Subcutaneous abdominal adipose tissue (tissue), 5 donors: ENCODE results near the gene UMAD1.

Source experiments
- H3K27ac ChIP-seq: one replicate; pipeline ENCODE4 v1.7.0; 2013; ENCODE audit warnings: low read depth, mild to moderate bottlenecking, inconsistent platforms, low read length, moderate library complexity
- H3K27me3 ChIP-seq, 5 donors: one replicate each; pipeline ENCODE4 v1.7.0; 2013; ENCODE audit warnings: low read length in 5 of 5, inconsistent platforms in 1 of 5; ENCODE audit not compliant: control insufficient read depth in 5 of 5, insufficient read depth in 4 of 5
- H3K36me3 ChIP-seq, 5 donors: one replicate each; pipeline ENCODE4 v1.7.0; 2013; ENCODE audit warnings: low read length in 5 of 5; ENCODE audit not compliant: control insufficient read depth in 5 of 5, insufficient read depth in 5 of 5
- H3K4me1 ChIP-seq, 5 donors: one replicate each; pipeline ENCODE4 v1.7.0; 2013; ENCODE audit warnings: low read length in 5 of 5, mild to moderate bottlenecking in 3 of 5, moderate library complexity in 1 of 5; ENCODE audit not compliant: control insufficient read depth in 5 of 5, insufficient read depth in 5 of 5
- H3K4me3 ChIP-seq, 5 donors: one replicate each; pipeline ENCODE4 v1.7.0; 2013; ENCODE audit warnings: low read length in 5 of 5, low read depth in 1 of 5
- H3K9ac ChIP-seq, 5 donors: one replicate each; pipeline ENCODE4 v1.7.0; 2013; ENCODE audit warnings: low read length in 5 of 5, mild to moderate bottlenecking in 4 of 5, moderate library complexity in 3 of 5
- H3K9me3 ChIP-seq, 5 donors: one replicate each; pipeline ENCODE4 v1.7.0; 2013; ENCODE audit warnings: low read length in 5 of 5; ENCODE audit not compliant: control insufficient read depth in 5 of 5
- donor health status: healthy.
- donor health status: healthy.
- donor health status: healthy.
- donor health status: healthy.
- donor health status: healthy.

UMAD1 gene

DNA sequence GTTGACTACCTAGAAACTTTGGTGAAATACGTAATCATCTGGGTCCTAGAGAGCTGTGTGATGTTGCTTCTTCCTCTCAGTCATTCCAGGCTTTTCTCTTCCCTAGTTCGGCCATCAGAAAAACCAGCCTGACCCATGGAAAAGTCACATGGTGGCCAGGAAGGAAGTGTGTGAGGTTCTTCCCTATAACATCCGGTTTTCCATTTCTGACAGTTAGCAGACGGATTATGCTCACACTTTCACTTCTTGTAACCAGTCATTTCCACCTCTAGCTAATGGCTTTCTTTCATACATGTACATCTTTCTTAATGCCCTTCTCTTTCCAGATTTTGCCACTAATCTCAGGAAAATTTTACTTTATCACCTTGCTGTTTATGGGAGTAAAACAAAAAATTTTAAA is 218.0 kb downstream of the UMAD1 start:
- H3K9ac ChIP-seq = peak overlapping the region in 1 of 5 donors; percentile 35
- peak overlapping the region; percentile 16 for H3K27ac ChIP-seq
- H3K4me3 ChIP-seq = peak overlapping the region in 1 of 5 donors; percentile 39
- no peaks in the 10 kb centered on the region for H3K27me3 ChIP-seq
- H3K36me3 ChIP-seq = no peaks in the 10 kb centered on the region
- H3K9me3 ChIP-seq = peaks cover 0 to 11% (median 4%) of the 10 kb centered on the region in 5 donors
- H3K4me1 ChIP-seq = peaks cover 0 to 5% (median 0%) of the 10 kb centered on the region in 5 donors

DNA sequence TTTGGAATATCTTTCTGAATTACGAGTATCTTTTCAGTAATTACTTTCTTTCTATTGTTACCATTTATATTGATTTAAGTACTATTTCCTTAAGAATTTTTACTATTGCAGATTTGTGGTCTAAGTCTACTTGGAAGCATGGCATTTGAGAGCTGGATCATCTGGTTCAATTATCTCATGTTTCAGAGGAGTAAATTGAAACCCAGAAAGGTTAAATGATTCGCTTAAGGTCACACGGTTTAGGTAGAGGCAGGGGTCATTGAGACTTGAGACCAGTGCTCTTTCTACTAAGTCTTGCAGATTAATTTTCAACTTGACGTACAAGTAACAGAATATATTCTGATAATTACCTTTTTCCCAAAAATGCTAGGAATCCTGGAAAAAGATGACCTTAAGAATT is 218.9 kb downstream of the UMAD1 start:
- Histone ChIP-seq H3K4me3 (no peak overlapping the region), H3K27me3 (no peaks in the 10 kb centered on the region), H3K9me3 (peaks cover 0 to 11% (median 4%) of the 10 kb centered on the region in 5 donors), H3K9ac (no peak overlapping the region), H3K4me1 (peaks cover 0 to 5% (median 0%) of the 10 kb centered on the region in 5 donors), H3K27ac (no peak overlapping the region), H3K36me3 (no peaks in the 10 kb centered on the region)

DNA sequence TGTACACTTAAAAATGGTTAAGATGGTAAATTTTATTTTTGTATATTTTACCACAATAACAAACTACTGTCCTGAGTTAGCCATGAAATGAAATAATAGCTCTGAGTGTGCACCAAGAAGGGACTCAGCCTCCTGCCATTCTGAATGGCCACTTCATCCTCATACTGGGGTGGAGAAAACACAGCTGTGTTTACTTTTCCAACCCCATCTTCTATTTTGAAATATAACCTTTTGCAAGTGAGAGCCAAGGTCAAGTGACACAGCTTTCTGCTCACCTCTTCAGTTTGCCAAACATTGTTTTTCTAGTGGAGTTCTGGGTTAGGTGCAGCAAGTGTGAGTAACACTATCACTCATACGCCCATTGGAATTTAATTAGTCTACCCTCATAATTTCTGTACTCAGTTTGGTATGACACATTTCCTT is 220.7 kb downstream of the UMAD1 start:
- Histone ChIP-seq H3K36me3 (no peaks in the 10 kb centered on the region), H3K27ac (no peak overlapping the region), H3K4me1 (peaks cover 0 to 5% (median 0%) of the 10 kb centered on the region in 5 donors), H3K4me3 (no peak overlapping the region), H3K9me3 (no peaks in the 10 kb centered on the region), H3K9ac (no peak overlapping the region), H3K27me3 (no peaks in the 10 kb centered on the region)

DNA sequence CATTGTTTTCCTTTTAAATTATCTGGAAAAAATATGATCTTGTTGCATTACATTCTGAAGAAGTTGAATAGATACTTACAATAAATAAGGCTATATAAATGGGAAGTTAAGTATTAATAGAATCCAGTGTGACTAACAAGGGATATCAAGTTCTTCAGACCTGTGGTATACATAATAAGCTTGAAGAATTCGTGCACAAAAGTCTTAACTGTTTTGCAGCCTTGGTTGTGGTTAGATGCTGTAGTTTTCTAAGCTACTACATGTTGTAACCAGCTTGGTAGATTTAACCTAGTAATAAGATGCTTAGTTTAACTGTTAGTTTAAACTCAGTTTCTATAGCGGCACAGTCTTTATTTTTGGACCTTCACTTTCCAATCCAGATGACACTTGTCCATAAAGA is 221.8 kb downstream of the UMAD1 start:
- Histone ChIP-seq H3K4me3 (no peak overlapping the region), H3K4me1 (peaks cover 0 to 5% (median 0%) of the 10 kb centered on the region in 5 donors), H3K9me3 (no peaks in the 10 kb centered on the region), H3K27ac (no peak overlapping the region), H3K9ac (no peak overlapping the region), H3K36me3 (no peaks in the 10 kb centered on the region), H3K27me3 (no peaks in the 10 kb centered on the region)

DNA sequence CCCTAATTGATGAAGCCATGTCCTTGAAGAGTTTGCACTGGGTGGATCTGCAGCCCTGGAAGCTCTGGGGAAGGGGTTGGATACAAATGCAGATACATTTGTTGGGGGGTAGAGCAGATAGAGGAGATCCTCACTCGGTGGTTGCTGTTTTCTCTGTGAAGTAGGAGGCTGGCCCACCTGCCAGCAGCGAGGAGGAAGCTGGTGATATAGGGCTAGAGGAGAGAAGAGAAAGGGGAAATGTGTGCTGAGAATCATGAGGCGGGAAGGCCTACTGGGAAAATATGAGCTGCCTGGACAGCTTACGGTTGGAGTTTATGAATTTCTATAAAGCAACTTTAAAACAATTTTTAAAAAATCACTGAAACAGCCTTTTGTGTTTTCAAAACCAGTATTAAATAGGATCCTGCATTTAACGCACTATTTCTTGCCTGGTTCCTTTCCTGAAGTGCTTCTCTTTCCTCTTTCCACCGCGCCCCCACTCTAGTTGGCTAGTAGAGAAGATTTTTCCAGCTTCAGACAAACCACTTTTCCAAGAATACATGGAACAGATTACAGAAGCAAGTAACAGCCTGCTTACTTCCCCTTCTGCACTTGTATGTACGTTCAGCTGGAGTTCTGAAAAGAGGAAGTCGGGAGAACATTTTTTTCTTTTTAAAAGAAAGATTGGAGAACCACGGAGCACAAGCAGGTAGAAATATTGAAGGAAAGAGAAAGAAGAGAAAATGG is 227.5 kb downstream of the UMAD1 start:
- H3K9me3 ChIP-seq = no peaks in the 10 kb centered on the region
- no peaks in the 10 kb centered on the region for H3K27me3 ChIP-seq
- no peak overlapping the region for H3K27ac ChIP-seq
- no peak overlapping the region for H3K9ac ChIP-seq
- peaks cover 0 to 10% (median 3%) of the 10 kb centered on the region in 5 donors for H3K4me1 ChIP-seq
- no peaks in the 10 kb centered on the region for H3K36me3 ChIP-seq
- no peak overlapping the region for H3K4me3 ChIP-seq

DNA sequence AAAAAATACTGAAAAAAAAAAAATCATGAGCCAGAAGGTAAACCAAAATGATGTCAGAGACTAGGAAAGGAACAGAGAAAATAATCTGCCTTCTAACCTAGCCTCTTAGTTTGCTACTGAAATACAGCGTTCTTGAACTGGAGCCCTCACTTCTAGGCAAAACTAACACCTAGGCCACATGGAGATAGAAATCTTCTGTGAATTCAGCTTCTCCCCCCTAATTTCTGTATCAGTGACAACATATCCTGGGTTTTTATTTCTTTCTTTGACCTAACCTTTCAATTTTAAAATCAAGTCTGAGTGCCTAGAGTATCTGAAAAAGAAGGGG is 228.0 kb downstream of the UMAD1 start:
- Histone ChIP-seq H3K36me3 (no peaks in the 10 kb centered on the region), H3K27ac (no peak overlapping the region), H3K4me3 (no peak overlapping the region), H3K9ac (no peak overlapping the region), H3K9me3 (no peaks in the 10 kb centered on the region), H3K27me3 (no peaks in the 10 kb centered on the region), H3K4me1 (peaks cover 0 to 10% (median 3%) of the 10 kb centered on the region in 5 donors)

DNA sequence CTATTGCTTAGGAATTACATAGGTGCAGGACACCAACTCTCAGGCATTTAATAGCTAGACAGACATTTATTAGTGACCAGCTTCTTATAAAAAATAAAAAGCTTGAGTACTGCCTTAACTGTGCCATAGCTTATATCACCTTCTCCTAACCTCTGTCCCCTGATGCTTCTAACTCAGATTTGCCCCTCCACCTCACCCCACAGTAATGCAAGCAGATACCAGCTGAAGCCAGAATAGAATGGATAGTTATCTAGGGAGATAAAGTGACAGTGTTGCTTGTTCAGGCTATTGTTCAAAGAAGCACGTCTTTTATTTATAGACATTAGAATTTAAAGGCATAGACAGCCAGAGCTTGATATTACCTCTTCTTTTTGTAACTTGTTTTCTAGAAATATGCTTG is 228.5 kb downstream of the UMAD1 start:
- Histone ChIP-seq H3K4me1 (peaks cover 0 to 10% (median 3%) of the 10 kb centered on the region in 5 donors), H3K4me3 (no peak overlapping the region), H3K9ac (no peak overlapping the region), H3K9me3 (no peaks in the 10 kb centered on the region), H3K36me3 (no peaks in the 10 kb centered on the region), H3K27ac (no peak overlapping the region), H3K27me3 (no peaks in the 10 kb centered on the region)

DNA sequence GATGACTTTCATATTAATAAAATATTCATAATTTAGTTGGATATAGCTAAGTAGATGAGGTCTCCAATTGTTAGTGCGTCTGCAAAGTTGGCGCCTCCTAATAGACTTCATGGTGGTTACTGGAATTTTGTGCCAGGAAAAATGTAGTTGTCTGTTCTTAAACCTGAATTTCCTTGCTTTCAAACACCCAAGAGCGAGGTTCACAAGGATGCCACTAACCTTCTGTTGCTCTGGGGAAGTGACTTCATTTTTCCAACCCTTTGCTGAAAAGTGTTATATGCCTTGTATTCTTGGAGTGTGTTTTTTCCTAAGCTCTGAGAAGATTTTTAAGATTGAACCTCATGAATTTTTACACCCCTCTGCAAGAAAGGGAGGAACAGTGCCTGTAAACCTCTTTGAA is 229.1 kb downstream of the UMAD1 start:
- H3K4me1 ChIP-seq = peaks cover 0 to 10% (median 3%) of the 10 kb centered on the region in 5 donors
- H3K9me3 ChIP-seq = no peaks in the 10 kb centered on the region
- H3K27me3 ChIP-seq = no peaks in the 10 kb centered on the region
- no peaks in the 10 kb centered on the region for H3K36me3 ChIP-seq
- H3K4me3 ChIP-seq = no peak overlapping the region
- H3K9ac ChIP-seq = no peak overlapping the region
- no peak overlapping the region for H3K27ac ChIP-seq

DNA sequence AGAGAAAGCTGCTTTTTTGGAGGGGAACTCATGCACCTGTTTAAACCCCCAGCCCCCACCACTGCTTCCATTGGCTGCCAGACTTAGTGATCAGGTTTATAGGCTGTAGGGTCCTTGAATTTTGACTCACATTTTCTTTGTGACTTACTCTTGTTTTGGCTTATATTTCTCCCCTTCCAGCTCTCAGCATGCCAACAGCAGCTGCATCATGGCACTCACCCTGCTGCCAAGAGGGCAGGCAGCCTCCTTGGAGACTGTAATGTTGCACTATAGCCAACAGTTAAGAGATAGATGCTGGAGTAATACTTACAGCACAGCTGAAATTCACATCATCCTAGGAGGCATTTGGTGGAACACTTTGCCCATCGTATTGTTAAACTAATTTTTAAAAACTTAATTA is 230.0 kb downstream of the UMAD1 start:
- Histone ChIP-seq H3K9me3 (no peaks in the 10 kb centered on the region), H3K9ac (no peak overlapping the region), H3K27ac (no peak overlapping the region), H3K4me3 (no peak overlapping the region), H3K27me3 (no peaks in the 10 kb centered on the region), H3K36me3 (no peaks in the 10 kb centered on the region), H3K4me1 (peaks cover 0 to 10% (median 3%) of the 10 kb centered on the region in 5 donors)

DNA sequence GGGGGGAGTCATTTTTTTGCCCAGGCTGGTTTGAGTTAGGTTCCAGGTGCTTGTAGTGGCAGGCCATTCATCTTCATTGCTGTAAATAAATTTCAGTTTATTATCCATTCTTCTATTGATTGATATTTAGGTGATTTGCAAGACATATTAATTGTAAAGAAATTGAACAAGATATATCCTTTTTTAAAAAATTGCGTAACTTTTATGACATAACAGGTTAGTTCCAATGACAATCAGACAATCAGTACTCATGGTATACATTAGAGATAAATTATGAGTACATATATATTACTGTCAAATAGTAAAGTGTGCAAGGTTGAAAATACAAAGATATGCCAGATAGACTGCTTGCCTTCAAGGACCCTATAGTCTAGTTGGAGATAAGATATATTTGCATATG is 235.9 kb downstream of the UMAD1 start:
- no peak overlapping the region for H3K9ac ChIP-seq
- H3K27me3 ChIP-seq = no peaks in the 10 kb centered on the region
- no peaks in the 10 kb centered on the region for H3K36me3 ChIP-seq
- no peaks in the 10 kb centered on the region for H3K4me1 ChIP-seq
- H3K4me3 ChIP-seq = no peak overlapping the region
- no peak overlapping the region for H3K27ac ChIP-seq
- no peaks in the 10 kb centered on the region for H3K9me3 ChIP-seq
